DMS53 treated with DMSO at 0.1 percent for 48 hours (cell line): ENCODE data around the gene DGAT2.

Experiments
- DNase-seq: peaks from one replicate; lab custom pipeline; 2025; ENCODE audit not compliant: unreplicated experiment; lab: John Stamatoyannopoulos, UW

The DGAT2 gene

DNA sequence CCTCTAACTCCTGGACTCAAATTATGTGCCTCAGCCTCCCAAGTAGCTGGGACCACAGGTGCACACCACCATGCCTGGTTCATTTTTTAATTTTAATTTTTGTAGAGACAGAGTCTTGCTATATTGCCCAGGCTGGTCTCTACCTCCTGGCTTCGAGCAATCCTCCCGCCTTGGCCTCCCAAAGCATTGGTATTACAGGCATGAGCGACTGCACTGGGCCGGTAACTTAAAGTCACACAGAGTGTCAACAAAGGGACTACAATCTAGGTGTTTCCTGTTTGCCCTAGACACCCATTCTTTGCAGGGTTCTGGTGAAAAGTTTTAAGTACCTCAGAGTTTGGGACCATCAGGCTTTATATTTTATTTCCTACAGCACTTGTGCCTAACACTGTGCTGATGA, 54.8 kb downstream of the DGAT2 start:
- no peak for DNase-seq

DNA sequence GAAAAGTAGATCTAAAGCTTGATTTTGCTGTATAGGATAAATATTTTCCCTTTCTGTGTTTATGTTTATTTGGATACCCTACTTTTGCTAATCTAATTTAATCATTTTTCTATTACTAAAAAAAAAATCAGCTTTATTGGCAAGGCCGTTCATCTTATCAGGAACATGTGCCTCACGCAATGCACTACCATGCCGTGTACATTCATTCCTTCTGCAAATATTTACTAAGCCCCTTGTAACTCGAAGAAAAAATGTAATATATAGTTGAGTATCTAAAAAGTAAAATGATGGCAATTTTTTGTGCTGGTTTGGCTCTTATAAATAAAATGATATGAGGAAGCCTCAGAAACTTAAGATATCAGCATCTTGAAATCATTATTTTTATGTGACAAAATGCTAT, 55.4 kb downstream of the DGAT2 start:
- DNase-seq: no peak

DNA sequence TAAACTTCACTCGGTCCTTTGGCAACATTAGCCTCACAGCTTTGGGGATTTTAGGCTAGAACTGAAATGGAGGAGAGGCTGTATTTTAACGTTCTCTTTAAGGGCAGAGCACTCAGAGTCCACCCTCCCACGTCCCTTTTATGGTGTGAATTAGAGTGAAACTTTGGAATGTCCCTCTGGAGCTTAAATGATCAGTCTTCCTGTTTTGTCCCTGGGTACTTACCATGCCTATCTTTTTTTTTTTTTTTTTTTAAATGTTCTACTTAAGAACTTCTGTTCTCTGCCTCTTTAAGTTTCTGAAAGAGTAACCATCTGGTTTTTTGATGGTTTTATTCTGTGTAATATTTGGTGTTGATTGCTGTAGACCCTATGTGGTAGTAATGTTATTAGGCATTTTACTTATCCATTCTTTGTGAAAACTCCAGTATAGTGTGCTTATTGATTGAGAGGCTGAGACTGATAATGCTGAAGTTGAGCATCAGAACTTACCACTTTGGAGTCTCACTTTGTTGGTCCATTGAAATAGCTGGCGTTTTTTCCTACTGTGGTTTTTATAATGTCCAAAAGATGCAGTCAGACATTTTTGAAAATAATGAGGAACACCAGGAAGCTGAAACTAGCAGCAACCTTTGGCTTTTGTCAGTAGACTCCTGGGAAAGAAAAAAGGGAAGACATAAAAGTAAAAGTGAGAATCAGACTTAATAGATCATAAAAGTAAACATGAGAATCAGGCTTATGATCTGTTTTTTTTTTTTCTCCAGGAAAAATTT, 58.1 kb downstream of the DGAT2 start:
- DNase-seq: no peak

DNA sequence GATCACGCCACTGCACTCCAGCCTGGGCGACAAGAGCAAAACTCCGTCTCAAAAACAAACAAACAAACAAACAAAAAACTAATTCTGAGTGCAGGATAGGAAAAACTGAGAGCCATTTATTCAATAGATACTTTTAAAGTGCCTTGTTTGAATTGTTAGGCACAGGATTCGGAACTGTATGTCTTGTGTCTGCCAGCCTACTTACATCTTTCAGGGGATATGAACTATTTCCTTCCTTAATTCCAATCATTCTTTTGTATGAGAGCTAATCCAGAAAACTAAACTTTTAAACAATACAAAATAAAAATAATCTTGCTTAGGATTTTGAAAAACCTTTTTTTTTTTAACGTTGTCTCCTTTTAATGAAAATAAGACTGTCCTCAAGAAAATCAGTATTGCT, 59.0 kb downstream of the DGAT2 start:
- no peak for DNase-seq

DNA sequence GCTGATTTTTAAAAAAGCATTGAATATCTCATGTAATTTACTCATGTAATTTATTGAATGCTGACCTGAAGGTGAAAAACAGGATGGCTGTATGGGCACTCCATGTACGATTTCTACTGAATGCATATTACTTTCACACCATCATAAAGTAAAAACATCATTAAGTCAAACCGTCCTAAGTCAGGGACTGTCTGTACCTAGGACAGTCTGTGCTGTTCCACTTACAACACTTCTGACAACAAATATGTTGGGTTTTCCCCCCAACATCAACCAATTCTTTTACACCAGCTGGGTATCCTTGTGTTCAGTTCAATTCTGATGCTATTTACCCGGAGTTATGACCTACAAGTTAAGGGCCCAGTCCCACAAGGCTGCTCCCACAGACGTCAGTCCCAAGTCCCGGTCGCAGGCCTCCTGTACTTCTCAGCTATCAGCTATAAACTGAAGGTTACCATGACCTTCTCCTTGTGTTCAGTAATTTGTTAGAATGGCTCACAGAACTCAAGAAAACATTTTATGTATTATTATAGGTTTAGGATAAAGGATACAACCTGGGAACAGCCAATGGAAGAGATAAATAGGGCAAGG, 63.4 kb downstream of the DGAT2 start:
- no peak for DNase-seq

DNA sequence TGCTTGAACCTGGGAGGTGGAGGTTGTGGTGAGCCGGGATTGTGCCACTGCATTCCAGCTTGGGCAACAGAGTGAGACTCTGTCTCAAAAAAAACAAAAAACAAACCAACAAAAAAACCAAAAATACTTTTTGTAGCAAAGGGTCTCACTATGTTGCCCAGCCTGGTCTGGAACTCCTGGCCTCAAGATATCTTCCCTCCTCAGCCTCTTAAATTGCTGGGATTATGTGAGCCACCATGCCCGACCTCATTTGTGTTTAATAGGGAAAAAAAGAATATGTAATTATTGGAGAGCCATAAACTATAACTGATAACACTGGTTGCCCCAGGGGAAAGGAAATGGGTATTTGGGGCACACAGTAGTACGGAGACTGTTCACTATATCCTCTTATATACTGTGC, 66.2 kb downstream of the DGAT2 start:
- no peak for DNase-seq

DNA sequence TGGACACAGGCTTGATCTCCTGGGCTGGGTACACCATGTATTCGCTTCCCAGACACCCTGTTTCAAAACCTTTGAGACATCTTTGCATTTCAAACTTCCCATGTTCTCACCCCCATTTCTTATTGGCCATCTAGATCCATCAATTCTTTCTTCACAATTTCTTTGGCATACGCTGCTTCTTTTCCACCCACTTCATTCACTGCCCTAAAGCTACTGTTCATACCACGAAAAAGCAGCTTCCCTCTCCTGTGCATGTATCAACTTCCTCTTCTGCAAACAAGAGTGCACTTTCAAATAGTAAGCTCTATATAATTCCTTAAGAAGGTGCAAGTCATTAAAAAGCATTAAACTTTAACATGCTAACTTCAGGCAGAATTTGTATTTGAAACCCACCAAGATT, 67.8 kb downstream of the DGAT2 start:
- no peak for DNase-seq

DNA sequence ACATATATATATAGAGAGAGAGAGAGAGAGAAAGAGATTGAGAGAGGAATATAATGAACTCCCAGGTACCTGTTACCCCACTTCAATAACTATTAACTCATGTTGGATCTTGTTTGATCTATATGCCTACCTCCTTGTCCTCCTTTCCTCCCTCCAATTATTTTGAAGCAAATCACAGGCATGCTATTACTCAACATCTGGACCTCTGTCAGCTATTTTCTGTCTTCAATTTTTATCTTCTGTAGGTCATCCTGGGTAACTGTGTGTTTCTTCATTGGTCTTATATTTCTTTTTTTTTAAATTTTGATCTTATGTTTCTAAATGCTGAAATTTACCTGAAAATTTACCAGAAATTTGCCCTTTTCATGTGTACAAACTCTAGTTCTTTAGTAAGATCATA, 71.3 kb downstream of the DGAT2 start:
- DNase-seq: no peak

DNA sequence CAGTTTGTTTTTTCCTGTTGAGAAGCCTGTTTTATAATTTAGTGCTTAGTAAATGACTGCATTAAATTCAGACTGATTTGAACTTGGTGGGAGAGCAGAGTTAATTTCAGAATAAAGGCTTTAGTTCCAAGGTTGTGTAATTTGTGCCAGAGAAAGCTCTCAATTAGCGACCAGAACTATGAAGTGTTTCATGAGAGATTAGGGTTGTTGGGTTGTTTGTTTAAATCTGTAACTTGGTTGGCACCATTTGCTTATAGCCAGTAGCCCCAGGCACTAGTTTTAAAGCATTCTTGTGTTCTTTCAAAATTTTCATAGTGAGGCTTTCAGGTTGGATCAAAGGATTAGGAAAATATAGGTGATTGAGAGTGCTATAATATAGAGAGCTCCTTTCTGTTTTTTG, 71.9 kb downstream of the DGAT2 start:
- no peak for DNase-seq

DNA sequence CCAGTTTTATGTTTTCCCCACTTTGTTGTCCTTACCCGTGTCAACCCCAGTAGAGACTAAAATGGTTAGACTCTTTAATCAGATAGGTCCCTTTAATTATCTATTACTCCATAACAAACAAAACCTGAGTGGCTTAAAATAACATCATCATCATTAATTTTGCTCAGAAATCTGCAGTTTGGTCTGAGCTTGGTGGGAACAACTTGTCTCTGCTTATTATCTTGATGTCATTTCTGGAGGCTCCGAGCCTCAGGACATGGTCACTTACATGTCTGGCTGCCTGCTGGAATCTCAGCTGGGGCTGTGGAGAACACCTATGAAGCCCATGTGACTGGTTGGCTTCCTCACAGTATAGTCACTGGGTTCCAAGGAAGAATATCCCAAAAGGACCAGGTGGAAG, 73.2 kb downstream of the DGAT2 start:
- no peak for DNase-seq

DNA sequence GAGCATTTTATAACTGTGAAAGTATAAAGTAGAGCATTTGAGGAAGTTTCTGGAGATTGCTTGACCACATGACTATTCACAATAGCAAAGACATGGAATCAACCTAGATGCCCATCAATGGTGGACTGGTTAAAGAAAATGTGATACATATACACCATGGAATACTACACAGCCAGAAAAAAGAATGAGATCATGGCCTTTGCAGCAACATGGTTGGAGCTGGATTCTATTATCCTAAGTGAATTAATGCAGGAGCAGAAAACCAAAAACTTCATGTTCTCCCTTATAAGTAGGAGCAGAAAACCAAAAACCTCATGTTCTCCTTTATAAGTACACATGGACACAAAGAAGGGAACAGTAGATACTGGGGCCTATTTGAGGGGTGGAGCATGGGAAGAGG, 76.7 kb downstream of the DGAT2 start:
- DNase-seq: no peak

DNA sequence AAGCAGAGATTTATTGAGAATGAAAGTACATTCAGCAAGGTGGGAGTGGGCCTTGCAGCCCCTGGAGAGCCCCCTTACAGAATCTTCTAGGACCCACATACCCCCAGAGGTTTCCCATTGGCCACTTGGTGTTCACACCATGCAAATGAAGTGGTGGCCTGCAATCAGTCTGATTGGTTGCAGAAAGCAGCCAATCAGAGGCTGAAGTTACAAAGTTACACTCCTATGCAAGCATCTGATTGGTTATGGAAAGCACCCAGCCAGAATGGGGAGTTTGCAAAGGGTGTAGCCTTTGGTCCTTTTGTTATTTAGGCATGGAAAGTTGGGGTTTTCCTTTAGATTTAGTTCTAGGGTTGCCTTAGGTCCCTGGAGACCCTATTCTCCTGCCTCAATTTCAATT, 81.3 kb downstream of the DGAT2 start:
- no peak for DNase-seq

DNA sequence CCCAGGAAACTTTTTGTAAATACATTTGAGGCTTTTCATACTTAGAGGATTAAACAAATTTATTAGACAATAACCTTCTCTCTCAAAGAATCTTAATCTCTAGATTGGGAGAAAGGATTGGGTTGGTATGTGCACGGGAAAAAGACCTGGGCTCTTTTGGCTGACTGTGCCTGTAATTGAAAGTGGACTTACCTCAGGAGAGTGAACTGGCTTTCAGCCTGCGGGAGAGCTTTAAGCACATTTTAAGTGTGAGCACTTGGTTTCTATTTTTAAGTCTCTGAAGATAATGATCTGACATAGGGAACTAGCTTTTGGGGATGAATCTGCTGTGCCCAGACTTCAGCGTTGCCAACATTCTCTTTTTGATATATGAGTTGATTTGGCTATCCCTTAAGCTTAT, 82.2 kb downstream of the DGAT2 start:
- no peak for DNase-seq
